Activated CD4-positive, alpha-beta T cell treated with anti-CD3 and anti-CD28 coated beads for 36 hours (primary cell): ENCODE measurements around the gene LST1. TPM values are rescaled to one million over a fixed set of nuclear protein-coding genes. Genes with fewer than 3 reads are reported as not detected.
A peak's percentile ranks its signal among the peaks of the same experiment; 100 is the strongest.

Experiments
- ATAC-seq: fragments of 200-7000 bp; cut with Tn5 transposase; one replicate; pipeline ENCODE4 v1.10.0; 2021; ENCODE audit warnings: mild to moderate bottlenecking, moderate library complexity
- CTCF ChIA-PET: fragments of 350-600 bp; sonication (Branson Sonifier 250); formaldehyde crosslinking; loops from one replicate; lab custom pipeline; 2021; ENCODE audit warnings: antibody characterized with exemption; lab: Charles Lee
- POLR2A ChIA-PET: fragments of 350-600 bp; sonication (Branson Sonifier 250); formaldehyde crosslinking; loops from one replicate; lab custom pipeline; 2021; ENCODE audit warnings: antibody characterized with exemption, inconsistent platforms; lab: Charles Lee
- DNase-seq: peaks from one replicate; pipeline ENCODE4 v3.0.0-alpha.2; 2020
- H3K27ac Mint-ChIP-seq: one replicate; pipeline ENCODE4 v1.8.0; 2021; ENCODE audit warnings: mixed read lengths
- H3K27me3 Mint-ChIP-seq: one replicate; pipeline ENCODE4 v1.8.0; 2021; ENCODE audit warnings: mixed read lengths
- H3K36me3 Mint-ChIP-seq: one replicate; pipeline ENCODE4 v1.8.0; 2021; ENCODE audit warnings: low read depth, mixed read lengths
- H3K4me1 Mint-ChIP-seq: one replicate; pipeline ENCODE4 v1.8.0; 2021; ENCODE audit warnings: mixed read lengths
- H3K4me3 Mint-ChIP-seq: one replicate; pipeline ENCODE4 v1.8.0; 2021; ENCODE audit warnings: mild to moderate bottlenecking, moderate library complexity, mixed read lengths
- H3K9me3 Mint-ChIP-seq: one replicate; pipeline ENCODE4 v1.8.0; 2021; ENCODE audit warnings: low read depth, mixed read lengths
- intact Hi-C, 2 experiments: fragments of 100-400 bp; cut with DNase I in 1 of 2; cut with micrococcal nuclease in 1 of 2; formaldehyde crosslinking; loops; one replicate each; pipeline versions ENCODE4 v1.14.2 to v1.15.1; 2022 to 2024; cut with DNase I, micrococcal nuclease
- total RNA-seq, 2 experiments: library from RNA; stranded (reverse); gene quantifications; one replicate each; pipeline ENCODE4 v1.2.3, GENCODE V29; 2021

LST1 gene
- 10 to 100 TPM in 1 of 2 experiments, 1 to 10 TPM in 1; 9.1 to 11.1 TPM for total RNA-seq

GRCh38 chr6:31586008-31586407, at the start of gene LST1:
Gene LST1, plus strand, starts transcription at chr6:31586277. Its CDS starts 1,023 bp downstream, at chr6:31587300.
- Mint-ChIP-seq H3K27ac (peak within 1 kb of the TSS; percentile 83), H3K36me3 (peaks cover 4% of the 10 kb centered on the region), H3K4me1 (peaks cover 61% of the 10 kb centered on the region), H3K9me3 (no peaks in the 10 kb centered on the region), H3K4me3 (peak within 1 kb of the TSS; percentile 55), H3K27me3 (no peaks in the 10 kb centered on the region)
- ATAC-seq = peak; percentile 12
- intact Hi-C loops = no loop called here
- no peak for DNase-seq
- CTCF ChIA-PET = interaction anchor here (0.6 to 28.5 kb wide), 10 partner anchors 4 to 410 kb away, joined by 3 to 873 read pairs (median 5); partner anchors contain the start of genes ATP6V1G2, LST1, LTA and LTB
- POLR2A ChIA-PET = interaction anchor here (0.8 to 2.5 kb wide), 5 partner anchors 9 to 66 kb away, joined by 3 to 12 read pairs (median 3); partner anchors contain the start of genes DDX39B and TNF

- ATAC-seq (no peak), DNase-seq (no peak)
- no peaks in the 10 kb centered on the region for H3K27me3 Mint-ChIP-seq
- H3K9me3 Mint-ChIP-seq = no peaks in the 10 kb centered on the region
- peak overlapping the region; percentile 79 for H3K4me3 Mint-ChIP-seq
- CTCF ChIA-PET = interaction anchor here (0.7 to 1.7 kb wide), 4 partner anchors 13 to 59 kb away, joined by 3 to 10 read pairs (median 4); partner anchors contain the start of gene NCR3
- peaks cover 76% of the 10 kb centered on the region for H3K36me3 Mint-ChIP-seq
- peaks cover 57% of the 10 kb centered on the region for H3K4me1 Mint-ChIP-seq
- POLR2A ChIA-PET = interaction anchor here (0.6 to 1.2 kb wide), 3 partner anchors 17 to 321 kb away, joined by 3 read pairs; no protein-coding TSS in a partner anchor
- H3K27ac Mint-ChIP-seq = peak overlapping the region; percentile 92
- intact Hi-C loops = no loop called here
Measured at GRCh38 chr6:31538805-31539400, 47.2 kb upstream of the LST1 start.

GRCh38 chr6:31540640-31541039, 45.4 kb upstream of the LST1 start:
- peaks cover 48% of the 10 kb centered on the region for H3K4me1 Mint-ChIP-seq
- intact Hi-C loops = loop anchor here (1.0 to 10.0 kb wide), 9 partner anchors 46 to 926 kb away; partner anchors contain the start of genes AGPAT1 (in 1 of the 2), ATF6B (in 1 of the 2), MICA (in 1 of the 2) and MRPS18B (in 1 of the 2)
- H3K27ac Mint-ChIP-seq = peak overlapping the region; percentile 92
- H3K27me3 Mint-ChIP-seq = no peaks in the 10 kb centered on the region
- peak overlapping the region; percentile 79 for H3K4me3 Mint-ChIP-seq
- H3K9me3 Mint-ChIP-seq = no peaks in the 10 kb centered on the region
- peaks cover 59% of the 10 kb centered on the region for H3K36me3 Mint-ChIP-seq
- POLR2A ChIA-PET = interaction anchor here (0.7 to 3.3 kb wide), 9 partner anchors 11 to 1431 kb away, joined by 3 to 24 read pairs (median 5); partner anchors contain the start of genes BAG6, GPANK1, PRRC2A and TNF
- ATAC-seq (no peak), DNase-seq (no peak)
- CTCF ChIA-PET = interaction anchor here (0.6 to 15.4 kb wide), 9 partner anchors 8 to 576 kb away, joined by 3 to 658 read pairs (median 4); partner anchors contain the start of genes LTB and NCR3

GRCh38 chr6:31541059-31541657, 44.9 kb upstream of the LST1 start:
- ATAC-seq (peak; percentile 27), DNase-seq (peak; percentile 77)
- H3K27ac Mint-ChIP-seq = peak overlapping the region; percentile 92
- H3K27me3 Mint-ChIP-seq = no peaks in the 10 kb centered on the region
- H3K9me3 Mint-ChIP-seq = no peaks in the 10 kb centered on the region
- peaks cover 53% of the 10 kb centered on the region for H3K36me3 Mint-ChIP-seq
- peak overlapping the region; percentile 79 for H3K4me3 Mint-ChIP-seq
- ChIA-PET CTCF (interaction anchor here (0.5 to 15.4 kb wide), 22 partner anchors 10 to 627 kb away, joined by 3 to 658 read pairs (median 4); partner anchors contain the start of genes BAG6, C6orf47, LTB and NCR3), POLR2A (interaction anchor here (0.6 to 3.3 kb wide), 30 partner anchors 12 to 1431 kb away, joined by 3 to 24 read pairs (median 4); partner anchors contain the start of genes BAG6, C6orf47, GPANK1 and HSPA1B)
- intact Hi-C loops = loop anchor here (1.0 to 10.0 kb wide), 9 partner anchors 47 to 926 kb away; partner anchors contain the start of genes AGPAT1 (in 1 of the 2), ATF6B (in 1 of the 2), MICA (in 1 of the 2) and MRPS18B (in 1 of the 2)
- peaks cover 48% of the 10 kb centered on the region for H3K4me1 Mint-ChIP-seq

GRCh38 chr6:31541658-31542521, 44.2 kb upstream of the LST1 start, which contains the start of gene DDX39B:
Gene DDX39B, minus strand, starts transcription at chr6:31542003. Its CDS starts 1,471 bp downstream, at chr6:31540532.
- POLR2A ChIA-PET = interaction anchor here (0.5 to 3.3 kb wide), 33 partner anchors 12 to 927 kb away, joined by 3 to 24 read pairs (median 4); partner anchors contain the start of genes BAG6, C6orf47, GPANK1 and HSPA1B
- H3K27me3 Mint-ChIP-seq = no peaks in the 10 kb centered on the region
- peak within 1 kb of the TSS; percentile 79 for H3K4me3 Mint-ChIP-seq
- DNase-seq (peak; percentile 96), ATAC-seq (peak; percentile 77)
- intact Hi-C loops = loop anchor here (1.0 to 10.0 kb wide), 14 partner anchors 48 to 927 kb away; partner anchors contain the start of genes AGPAT1 (in 1 of the 2), ATF6B (in 1 of the 2), BAG6 (in 1 of the 2) and MICA (in 1 of the 2)
- no peaks in the 10 kb centered on the region for H3K9me3 Mint-ChIP-seq
- CTCF ChIA-PET = interaction anchor here (0.5 to 15.4 kb wide), 22 partner anchors 9 to 628 kb away, joined by 3 to 658 read pairs (median 4); partner anchors contain the start of genes BAG6, C6orf47, LTB and NCR3
- peaks cover 50% of the 10 kb centered on the region for H3K4me1 Mint-ChIP-seq
- peak within 1 kb of the TSS; percentile 92 for H3K27ac Mint-ChIP-seq
- peaks cover 46% of the 10 kb centered on the region for H3K36me3 Mint-ChIP-seq

GRCh38 chr6:31543639-31544038, 42.4 kb upstream of the LST1 start:
- no peak overlapping the region for H3K4me3 Mint-ChIP-seq
- intact Hi-C loops = loop anchor here (5.0 to 10.0 kb wide), 6 partner anchors 141 to 929 kb away; partner anchors contain the start of genes AGPAT1 (in 1 of the 2), ATF6B (in 1 of the 2), MICA (in 1 of the 2) and MRPS18B (in 1 of the 2)
- ATAC-seq (no peak), DNase-seq (no peak)
- H3K27ac Mint-ChIP-seq = peak overlapping the region; percentile 92
- POLR2A ChIA-PET = interaction anchor here (0.9 to 1.4 kb wide), 2 partner anchors 32 to 53 kb away, joined by 3 to 5 read pairs; partner anchors contain the start of gene TNF
- no peaks in the 10 kb centered on the region for H3K9me3 Mint-ChIP-seq
- H3K27me3 Mint-ChIP-seq = no peaks in the 10 kb centered on the region
- H3K36me3 Mint-ChIP-seq = peaks cover 43% of the 10 kb centered on the region
- CTCF ChIA-PET = interaction anchor here (0.9 to 15.4 kb wide), 6 partner anchors 33 to 57 kb away, joined by 3 to 658 read pairs (median 3); partner anchors contain the start of genes LST1, LTB and NCR3
- H3K4me1 Mint-ChIP-seq = peaks cover 54% of the 10 kb centered on the region

GRCh38 chr6:31544676-31545075, 41.4 kb upstream of the LST1 start:
- Mint-ChIP-seq H3K9me3 (no peaks in the 10 kb centered on the region), H3K4me1 (peaks cover 49% of the 10 kb centered on the region)
- no peak for ATAC-seq

GRCh38 chr6:31545291-31545690, 40.8 kb upstream of the LST1 start:
- H3K36me3 Mint-ChIP-seq = peaks cover 37% of the 10 kb centered on the region
- intact Hi-C loops = loop anchor here (5.0 to 10.0 kb wide), 3 partner anchors 287 to 930 kb away; partner anchors contain the start of genes ATF6B (in 1 of the 2), MRPS18B (in 1 of the 2) and PPP1R10 (in 1 of the 2)
- peaks cover 45% of the 10 kb centered on the region for H3K4me1 Mint-ChIP-seq
- no peak for ATAC-seq
- H3K27ac Mint-ChIP-seq = no peak overlapping the region
- DNase-seq = no peak
- no peaks in the 10 kb centered on the region for H3K27me3 Mint-ChIP-seq
- CTCF ChIA-PET = interaction anchor here (3.5 to 15.4 kb wide), 3 partner anchors 26 to 55 kb away, joined by 13 to 658 read pairs (median 278); partner anchors contain the start of genes LST1, LTA, LTB and NCR3
- H3K9me3 Mint-ChIP-seq = no peaks in the 10 kb centered on the region
- no peak overlapping the region for H3K4me3 Mint-ChIP-seq
- POLR2A ChIA-PET = interaction anchor here (1.3 to 1.7 kb wide), 2 partner anchors 30 to 119 kb away, joined by 3 to 6 read pairs; partner anchors contain the start of genes GPANK1 and TNF

More at GRCh38 chr6:31544676-31545075, 41.4 kb upstream of the LST1 start:
- no peaks in the 10 kb centered on the region for H3K27me3 Mint-ChIP-seq
- DNase-seq = no peak
- no peak overlapping the region for H3K27ac Mint-ChIP-seq
- CTCF ChIA-PET = interaction anchor here (1.5 to 15.4 kb wide), 3 partner anchors 26 to 56 kb away, joined by 3 to 658 read pairs (median 13); partner anchors contain the start of genes LST1, LTA and NCR3
- intact Hi-C loops = loop anchor here (5.0 to 10.0 kb wide), 7 partner anchors 142 to 930 kb away; partner anchors contain the start of genes AGPAT1 (in 1 of the 2), ATF6B (in 1 of the 2), MICA (in 1 of the 2) and MRPS18B (in 1 of the 2)
- no peak overlapping the region for H3K4me3 Mint-ChIP-seq
- H3K36me3 Mint-ChIP-seq = peaks cover 41% of the 10 kb centered on the region
- POLR2A ChIA-PET = no interaction called here

GRCh38 chr6:31546339-31546957, 39.6 kb upstream of the LST1 start, which contains the start of gene ATP6V1G2:
Gene ATP6V1G2, minus strand, starts transcription at chr6:31546608. Its CDS starts 49 bp downstream, at chr6:31546559.
- intact Hi-C loops = loop anchor here (1.0 to 10.0 kb wide), 10 partner anchors 34 to 932 kb away; partner anchors contain the start of genes ATF6B (in 1 of the 2), EHMT2 (in 1 of the 2), MRPS18B (in 1 of the 2) and PPP1R10 (in 1 of the 2)
- ChIA-PET POLR2A (interaction anchor here (0.5 to 2.3 kb wide), 10 partner anchors 29 to 1307 kb away, joined by 3 to 12 read pairs (median 4); partner anchors contain the start of genes GPANK1, NCR3, TAP1 and TNF), CTCF (interaction anchor here (0.6 to 15.4 kb wide), 13 partner anchors 22 to 517 kb away, joined by 3 to 658 read pairs (median 4); partner anchors contain the start of genes AIF1, C6orf47, LST1 and LTA)
- H3K27me3 Mint-ChIP-seq = no peaks in the 10 kb centered on the region
- peaks cover 32% of the 10 kb centered on the region for H3K36me3 Mint-ChIP-seq
- peak within 1 kb of the TSS; percentile 97 for H3K27ac Mint-ChIP-seq
- DNase-seq (peak; percentile 95), ATAC-seq (peak; percentile 76)
- peaks cover 48% of the 10 kb centered on the region for H3K4me1 Mint-ChIP-seq
- H3K4me3 Mint-ChIP-seq = peak within 1 kb of the TSS; percentile 89
- H3K9me3 Mint-ChIP-seq = no peaks in the 10 kb centered on the region
